Lung (tissue), 12 donors: ENCODE results near the gene GADD45GIP1. TPM values are rescaled to one million over a fixed set of nuclear protein-coding genes. Genes with fewer than 3 reads are reported as not detected.

Source experiments
- ATAC-seq: fragments of 200-7000 bp; cut with Tn5 transposase; one replicate; pipeline ENCODE4 v1.9.1; 2020; ENCODE audit warnings: moderate number of reproducible peaks; ENCODE audit not compliant: insufficient read depth, low FRiP score
- DNase-seq, 3 donors: peaks; one replicate each; pipeline ENCODE4 v3.0.0-alpha.2; 2013 to 2017
- H3K27ac ChIP-seq, 2 donors: one replicate each; pipeline ENCODE4 v1.5.1; 2013; ENCODE audit warnings: mild to moderate bottlenecking in 2 of 2, moderate library complexity in 2 of 2, control low read depth in 1 of 2, inconsistent platforms in 1 of 2, low read depth in 1 of 2, low read length in 1 of 2
- H3K27me3 ChIP-seq, 3 donors: one replicate each; pipeline ENCODE4 v1.5.1; 2013; ENCODE audit warnings: low read length in 2 of 3; ENCODE audit not compliant: control insufficient read depth in 3 of 3, insufficient read depth in 3 of 3
- H3K36me3 ChIP-seq, 4 donors: one replicate each; pipeline ENCODE4 v1.5.1; 2013; ENCODE audit warnings: low read length in 4 of 4, mild to moderate bottlenecking in 1 of 4, moderate library complexity in 1 of 4; ENCODE audit not compliant: control insufficient read depth in 4 of 4, insufficient read depth in 4 of 4
- H3K4me1 ChIP-seq, 5 donors: one replicate each; pipeline ENCODE4 v1.5.1; 2013; ENCODE audit warnings: low read length in 5 of 5, mild to moderate bottlenecking in 2 of 5, moderate library complexity in 1 of 5; ENCODE audit not compliant: control insufficient read depth in 5 of 5, insufficient read depth in 5 of 5
- H3K4me3 ChIP-seq: one replicate; pipeline ENCODE4 v1.5.1; 2013; ENCODE audit warnings: mild to moderate bottlenecking, control low read depth, moderate library complexity
- H3K9ac ChIP-seq, 2 donors: one replicate each; pipeline ENCODE4 v1.5.1; 2013; ENCODE audit warnings: low read length in 2 of 2, control low read depth in 1 of 2; ENCODE audit not compliant: insufficient read depth in 1 of 2
- H3K9me3 ChIP-seq, 4 donors: one replicate each; pipeline ENCODE4 v1.5.1; 2013; ENCODE audit warnings: low read length in 3 of 4, mild to moderate bottlenecking in 1 of 4, moderate library complexity in 1 of 4; ENCODE audit not compliant: control insufficient read depth in 4 of 4, insufficient read depth in 3 of 4
- WGBS, 2 donors: extraction: QIAGEN DNeasy Blood & Tissue Kit; methylation state at CpG; one replicate each; pipeline ENCODE4 v1.1.7; 2013; 5-methylcytosine and 5-hydroxymethylcytosine counted together
- polyA plus RNA-seq, 2 donors: library from polyadenylated mRNA; stranded (reverse); fragments of 200-250 nt; gene quantifications; one replicate each; pipeline ENCODE4 v1.2.1, GENCODE V29; 2013
- total RNA-seq, 2 donors: library from RNA; depleted of rRNA in 1 of 2; stranded (reverse); fragments of >200 nt in 1 of 2; gene quantifications; one replicate each; pipeline ENCODE4 v1.2.1, GENCODE V29; 2014 to 2021
- TF ChIP-seq, protein P1 (sequence below): IDR thresholded peaks from 2 replicates; pipeline ENCODE4 v1.5.1; 2012; ENCODE audit warnings: mild to moderate bottlenecking; ENCODE audit errors: control extremely low read depth, extremely low read depth
- donor health status: control.
- donor health status: control.
- donor health status: Bipolar disorder and iron deficiency.
- donor health status: healthy.
- donor health status: DM: yes; HTN: yes; CAD: no.

Gene GADD45GIP1
- total and polyA plus RNA-seq, 4 donors, result 14.9 to 69.0 (median 36.3) TPM

GRCh38 chr19:12939975-12940423 lies 17.0 kb downstream of the GADD45GIP1 start:
- H3K9ac ChIP-seq, result peak overlapping the region; percentile 65 to 90
- H3K27me3 ChIP-seq, result no peaks in the 10 kb centered on the region
- peak overlapping the region; percentile 17 for H3K4me3 ChIP-seq
- ATAC-seq (no peak), DNase-seq (no peak)
- H3K27ac ChIP-seq, result peak overlapping the region in 1 of 2 donors; percentile 43
- H3K4me1 ChIP-seq, result peaks cover 11 to 25% (median 21%) of the 10 kb centered on the region in 5 donors
- TF ChIP-seq, protein P1, sequence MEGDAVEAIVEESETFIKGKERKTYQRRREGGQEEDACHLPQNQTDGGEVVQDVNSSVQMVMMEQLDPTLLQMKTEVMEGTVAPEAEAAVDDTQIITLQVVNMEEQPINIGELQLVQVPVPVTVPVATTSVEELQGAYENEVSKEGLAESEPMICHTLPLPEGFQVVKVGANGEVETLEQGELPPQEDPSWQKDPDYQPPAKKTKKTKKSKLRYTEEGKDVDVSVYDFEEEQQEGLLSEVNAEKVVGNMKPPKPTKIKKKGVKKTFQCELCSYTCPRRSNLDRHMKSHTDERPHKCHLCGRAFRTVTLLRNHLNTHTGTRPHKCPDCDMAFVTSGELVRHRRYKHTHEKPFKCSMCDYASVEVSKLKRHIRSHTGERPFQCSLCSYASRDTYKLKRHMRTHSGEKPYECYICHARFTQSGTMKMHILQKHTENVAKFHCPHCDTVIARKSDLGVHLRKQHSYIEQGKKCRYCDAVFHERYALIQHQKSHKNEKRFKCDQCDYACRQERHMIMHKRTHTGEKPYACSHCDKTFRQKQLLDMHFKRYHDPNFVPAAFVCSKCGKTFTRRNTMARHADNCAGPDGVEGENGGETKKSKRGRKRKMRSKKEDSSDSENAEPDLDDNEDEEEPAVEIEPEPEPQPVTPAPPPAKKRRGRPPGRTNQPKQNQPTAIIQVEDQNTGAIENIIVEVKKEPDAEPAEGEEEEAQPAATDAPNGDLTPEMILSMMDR, result no peak
- H3K36me3 ChIP-seq, result peaks cover 24 to 51% (median 41%) of the 10 kb centered on the region in 4 donors
- H3K9me3 ChIP-seq, result no peaks in the 10 kb centered on the region
- 29 to 46% methylated on average over 10 of the region's 10 CpGs for WGBS, 2 donors

- WGBS, 2 donors, result 0% methylated on average over 54 of the region's 54 CpGs
- Histone ChIP-seq H3K4me3 (peak overlapping the region; percentile 80), H3K36me3 (peaks cover 17 to 43% (median 35%) of the 10 kb centered on the region in 4 donors), H3K9me3 (no peaks in the 10 kb centered on the region), H3K27ac (peak overlapping the region; percentile 86 to 90), H3K9ac (peak overlapping the region; percentile 82 to 90), H3K27me3 (no peaks in the 10 kb centered on the region), H3K4me1 (peaks cover 11 to 27% (median 20%) of the 10 kb centered on the region in 5 donors)
- ATAC-seq (peak; percentile 4), DNase-seq (peak in 2 of 3 donors; percentile 39 to 41)
- TF ChIP-seq, protein P1, result no peak
Observed at GRCh38 chr19:12938779-12939601, 18.0 kb downstream of the GADD45GIP1 start.

- peak; percentile 92 for ATAC-seq
- Histone ChIP-seq H3K9ac (peak within 1 kb of the TSS; percentile 82 to 90), H3K27me3 (no peaks in the 10 kb centered on the region), H3K9me3 (no peaks in the 10 kb centered on the region), H3K27ac (peak within 1 kb of the TSS; percentile 86 to 90), H3K4me3 (peak within 1 kb of the TSS; percentile 80), H3K36me3 (peaks cover 10 to 36% (median 28%) of the 10 kb centered on the region in 4 donors), H3K4me1 (peaks cover 11 to 30% (median 15%) of the 10 kb centered on the region in 5 donors)
- 0% methylated on average over 53 to 63 of the region's 63 CpGs for WGBS, 2 donors
- TF ChIP-seq, protein P1, result no peak
- peak; percentile 100 for DNase-seq
Observed at GRCh38 chr19:12937927-12938778, 18.9 kb downstream of the GADD45GIP1 start, which contains the start of gene CALR. Gene CALR (plus strand): TSS chr19:12938609. CDS start chr19:12938680, 71 bp downstream.
